ENCODE data around the gene IDS.
"Not testable (repeated sequence)": the region's sequence is repeated elsewhere in the genome, so short reads cannot be mapped to it uniquely, and the experiment has no call there.

IDS gene

GRCh38 chrX:149504915-149505651, at the start of gene IDS:
IDS (minus strand) TSS chrX:149505306; CDS start chrX:149505137, 169 bp downstream.
- peak; percentile 66 to 85 for DNase-seq

DNA sequence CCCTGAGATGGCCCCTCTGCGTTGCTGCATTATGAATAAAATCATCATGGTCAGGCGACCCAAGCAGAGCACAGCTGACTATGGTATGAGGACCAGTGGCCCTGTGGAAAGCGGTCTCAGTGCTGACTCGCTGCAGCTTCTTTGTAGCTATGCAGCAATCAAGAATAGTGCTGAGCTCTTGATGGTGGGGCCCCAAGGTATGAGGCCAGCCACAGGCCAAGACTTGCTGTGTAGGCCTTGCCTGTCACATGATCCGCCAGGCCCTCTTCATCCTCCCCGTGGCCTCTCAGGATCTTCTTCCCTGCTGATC, 46.8 kb upstream of the IDS start:
- DNase-seq: not testable (repeated sequence)

- DNase-seq: not testable (repeated sequence)
These were observed 46.3 kb upstream of the IDS start for GRCh38 chrX:149551245-149551938.

DNA sequence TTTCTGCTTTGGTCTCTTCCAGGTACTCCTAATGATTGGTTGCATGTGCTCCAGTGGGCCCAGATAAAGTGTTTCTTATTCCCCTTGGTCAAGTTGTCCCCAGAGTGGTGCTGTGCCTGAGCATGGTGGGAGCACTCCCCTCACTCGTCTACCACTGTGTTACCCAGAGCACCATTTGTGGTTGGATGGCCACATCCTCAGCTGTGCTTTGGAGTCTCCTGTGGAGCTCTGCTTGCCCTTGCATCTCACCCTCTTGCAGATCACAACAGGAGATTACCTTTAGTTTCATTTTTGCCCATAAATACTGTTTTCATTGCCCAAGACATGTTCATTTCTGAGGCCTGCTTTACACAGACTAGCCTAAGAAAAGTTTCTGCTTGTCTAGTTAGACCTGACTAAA, 45.3 kb upstream of the IDS start:
- not testable (repeated sequence) for DNase-seq

GRCh38 chrX:149549701-149550100, 44.6 kb upstream of the IDS start, which contains the start of gene HSFX3:
HSFX3 (minus strand) TSS chrX:149549924; CDS start chrX:149549852, 72 bp downstream.
- DNase-seq: not testable (repeated sequence)

GRCh38 chrX:149547782-149548181, 42.7 kb upstream of the IDS start:
- DNase-seq: not testable (repeated sequence)

DNA sequence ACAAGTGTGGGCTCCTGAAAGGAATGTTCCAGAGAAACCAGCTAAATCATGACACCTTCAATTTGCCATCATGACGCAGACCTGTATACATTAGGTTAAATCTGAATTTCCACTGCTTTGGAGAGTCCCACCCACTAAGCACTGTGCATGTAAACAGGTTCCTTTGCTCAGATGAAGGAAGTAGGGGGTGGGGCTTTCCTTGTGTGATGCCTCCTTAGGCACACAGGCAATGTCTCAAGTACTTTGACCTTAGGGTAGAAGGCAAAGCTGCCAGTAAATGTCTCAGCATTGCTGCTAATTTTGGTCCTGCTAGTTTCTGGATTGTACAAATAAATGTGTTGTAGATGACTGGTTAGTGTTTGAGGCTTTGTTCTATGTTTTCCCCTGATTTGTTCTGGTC, 41.9 kb upstream of the IDS start:
- not testable (repeated sequence) for DNase-seq

- not testable (repeated sequence) for DNase-seq
These were observed 40.7 kb upstream of the IDS start for GRCh38 chrX:149545545-149546543.

GRCh38 chrX:149541521-149542047, 36.5 kb upstream of the IDS start:
- DNase-seq: no peak

- peak; percentile 85 to 86 for DNase-seq
These were observed 35.8 kb upstream of the IDS start, which contains the start of gene EOLA1 for GRCh38 chrX:149540621-149541520. EOLA1 (plus strand) TSS chrX:149541012; CDS start chrX:149545631, 4,619 bp downstream.

- peak; percentile 73 to 74 for DNase-seq
These were observed 35.1 kb upstream of the IDS start for GRCh38 chrX:149540131-149540620.

DNA sequence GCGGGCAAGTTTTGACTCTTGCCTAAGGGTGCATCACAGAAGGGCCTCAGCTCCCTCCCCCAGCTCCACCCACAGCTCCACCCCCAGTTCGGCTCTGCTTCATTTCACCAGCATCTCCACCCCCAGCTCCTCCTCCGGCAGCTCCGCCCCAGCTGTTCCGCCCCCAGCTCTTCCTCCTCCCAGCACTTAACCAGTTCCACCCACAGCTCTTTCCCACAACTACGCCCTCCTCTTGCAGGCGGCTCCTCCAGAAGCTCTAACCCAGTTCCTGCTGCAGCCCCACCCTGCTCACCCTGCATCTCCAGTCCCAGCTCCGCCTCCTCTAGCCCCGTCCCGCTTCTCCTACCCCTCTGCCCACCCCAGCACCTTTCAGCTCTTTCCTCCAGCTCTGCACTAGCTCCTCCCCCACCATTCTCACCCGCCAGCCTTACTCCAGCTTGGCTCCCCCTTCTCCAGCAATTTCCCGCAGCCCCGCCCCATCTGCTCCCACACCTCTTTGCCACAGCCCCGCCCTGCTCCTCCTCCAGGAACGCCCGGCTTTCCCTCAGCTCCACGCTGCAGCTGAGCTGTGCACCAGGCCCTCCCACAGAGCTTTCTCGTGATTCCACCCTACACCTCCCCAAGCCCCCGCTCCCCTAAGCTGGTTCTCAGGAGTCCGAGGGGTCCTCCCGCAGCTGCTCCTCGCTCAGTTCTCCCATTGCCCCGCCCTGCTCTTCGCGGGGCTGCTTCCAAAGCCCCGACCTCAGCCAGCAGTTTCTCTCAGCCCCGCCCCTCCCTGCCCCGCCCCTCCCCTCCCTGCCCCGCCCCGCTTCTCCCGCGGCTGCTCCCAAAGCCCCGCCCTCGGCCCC, 34.4 kb upstream of the IDS start:
- DNase-seq: peak; percentile 73 to 75

DNA sequence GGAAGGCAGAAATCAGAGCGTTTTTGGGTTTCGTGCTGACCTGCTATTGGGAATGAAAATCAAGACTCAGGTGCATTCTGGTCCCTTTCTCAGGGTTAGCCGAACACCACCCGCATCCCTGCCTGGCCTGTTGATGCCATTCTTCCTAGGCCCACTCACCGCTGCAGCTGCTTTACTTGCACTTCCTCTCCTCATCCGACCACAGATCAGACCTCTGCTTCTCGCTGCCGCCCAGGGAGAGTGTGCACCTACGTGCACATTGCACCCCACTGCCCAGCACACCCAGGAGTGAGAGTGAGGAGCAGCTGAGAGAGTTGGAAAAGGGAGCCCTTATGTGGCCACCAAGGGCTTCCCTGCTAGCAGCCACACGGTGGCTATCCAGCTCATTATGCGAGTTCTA, 32.4 kb upstream of the IDS start:
- not testable (repeated sequence) for DNase-seq

DNA sequence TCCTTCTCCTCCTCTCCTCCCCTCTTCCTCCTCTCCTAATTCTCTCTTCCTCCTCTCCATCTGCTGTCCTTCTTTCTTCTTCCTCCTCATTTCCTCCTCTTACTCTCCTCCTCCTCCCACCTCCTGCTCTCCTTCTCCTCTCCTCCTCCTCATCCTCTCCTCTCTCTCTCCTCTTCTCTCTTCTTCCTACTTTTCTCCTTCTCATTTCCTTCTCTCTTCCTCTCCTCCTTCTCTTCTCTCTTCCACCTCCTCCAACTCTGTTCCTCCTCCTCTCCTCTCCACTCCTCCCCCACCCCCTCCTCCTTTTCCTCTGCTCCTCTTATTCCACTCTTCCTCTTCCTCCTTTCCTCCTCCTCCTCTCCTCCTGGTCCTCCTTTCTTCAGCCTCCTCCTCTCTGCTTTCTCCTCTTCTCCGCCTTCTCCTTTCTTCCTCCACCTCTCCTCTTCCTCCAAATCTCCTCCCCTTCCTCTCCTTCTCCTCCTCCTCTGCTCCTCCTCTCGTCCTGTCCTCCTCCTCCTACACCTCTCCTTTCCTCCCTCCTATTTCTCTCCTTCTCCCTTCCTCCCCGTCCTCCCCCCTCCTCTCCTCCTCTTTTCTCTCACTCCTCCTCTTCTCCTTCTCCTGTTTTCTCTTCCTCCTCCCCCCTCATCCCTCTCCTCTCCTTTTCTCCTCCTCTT, 30.0 kb upstream of the IDS start:
- DNase-seq: not testable (repeated sequence)

- not testable (repeated sequence) for DNase-seq
These were observed 28.9 kb upstream of the IDS start for GRCh38 chrX:149533999-149534398.

DNA sequence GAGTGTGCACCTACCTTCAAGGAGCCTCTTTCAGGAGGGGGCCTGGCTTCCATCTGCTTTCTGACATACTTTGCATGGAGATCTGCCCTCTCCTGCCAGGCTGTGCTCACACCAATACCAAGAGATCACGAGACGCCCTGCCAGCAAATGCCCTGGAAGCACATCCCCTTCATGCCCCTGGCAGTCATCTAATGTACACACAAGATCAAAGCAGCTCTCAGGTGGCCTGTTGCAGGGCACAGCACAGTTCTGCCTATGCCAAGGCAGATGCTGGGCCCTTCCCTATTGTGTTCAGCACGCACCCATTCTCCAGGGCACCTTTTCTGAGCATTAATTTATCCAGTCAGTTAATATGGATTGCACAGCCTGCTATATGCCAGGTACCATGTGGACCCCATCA, 27.8 kb upstream of the IDS start:
- DNase-seq: not testable (repeated sequence)

DNA sequence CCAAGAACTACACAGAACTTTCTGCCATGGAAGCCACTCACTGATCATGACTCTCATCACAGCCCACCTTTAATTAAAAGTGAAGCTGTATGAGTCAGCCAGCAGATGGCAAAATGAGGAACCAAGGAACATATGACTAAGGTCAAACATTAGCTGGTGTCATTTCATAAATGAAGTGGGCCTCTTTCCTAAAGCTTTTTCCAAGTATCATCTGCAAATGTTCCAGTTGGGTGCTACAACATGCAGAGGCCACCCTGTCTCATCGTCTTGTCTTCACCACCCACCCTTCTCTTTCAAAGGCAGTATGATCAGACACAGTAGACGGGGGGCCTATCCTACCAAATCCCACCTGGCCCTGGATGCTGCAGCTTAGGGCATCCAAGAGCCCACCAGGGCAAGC, 26.5 kb upstream of the IDS start:
- DNase-seq: no peak

DNA sequence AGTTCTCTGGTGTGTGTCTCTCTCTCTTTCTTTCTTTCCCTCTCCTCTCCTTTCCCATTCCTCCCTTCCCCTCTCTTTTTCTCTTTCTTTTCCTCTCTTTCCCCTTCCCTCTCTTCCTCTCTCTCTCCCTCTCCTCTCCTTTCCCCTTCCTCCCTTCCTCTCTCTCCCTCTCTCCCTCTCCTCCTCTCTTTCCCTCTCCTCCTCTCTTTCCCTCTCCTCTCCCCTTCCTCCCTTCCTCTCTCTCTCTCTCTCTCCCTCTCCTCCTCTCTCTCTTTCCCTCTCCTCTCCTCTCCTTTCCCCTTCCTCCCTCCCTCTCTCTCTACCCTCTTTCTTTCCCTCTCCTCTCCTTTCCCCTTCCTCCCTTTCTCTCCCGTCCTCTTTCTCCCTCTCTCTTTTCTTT, 23.3 kb upstream of the IDS start:
- no peak for DNase-seq

DNA sequence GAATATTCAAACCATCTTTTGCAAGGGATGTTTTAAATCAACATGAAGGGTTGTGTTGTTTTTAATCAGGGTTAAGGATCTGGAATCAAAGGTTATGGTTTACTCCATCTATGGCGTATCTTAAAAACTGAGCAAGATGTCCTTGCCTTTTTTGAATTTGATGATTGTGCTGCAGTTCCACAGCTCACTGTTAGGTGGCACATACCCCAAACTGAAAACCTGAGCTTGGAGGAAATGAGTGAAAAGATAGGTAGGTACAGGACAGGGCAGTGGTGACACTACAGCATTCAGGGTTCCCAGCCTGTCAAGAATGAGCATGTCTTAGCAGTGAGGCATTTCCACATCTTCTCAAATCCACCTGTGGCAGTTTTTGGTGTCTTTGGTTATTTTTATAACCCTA, 22.6 kb upstream of the IDS start:
- DNase-seq: peak; percentile 13 to 21

All from SHP77 (cell line).